ENCODE measurements around the gene PRIM2. TPM values are rescaled to one million over a fixed set of nuclear protein-coding genes. Genes with fewer than 3 reads are reported as not detected.
"Not testable (repeated sequence)": the region's sequence is repeated elsewhere in the genome, so short reads cannot be mapped to it uniquely, and the experiment has no call there.

The PRIM2 gene
- total and polyA plus RNA-seq, 9 donors, result 5.9 to 12.0 (median 9.8) TPM

DNA sequence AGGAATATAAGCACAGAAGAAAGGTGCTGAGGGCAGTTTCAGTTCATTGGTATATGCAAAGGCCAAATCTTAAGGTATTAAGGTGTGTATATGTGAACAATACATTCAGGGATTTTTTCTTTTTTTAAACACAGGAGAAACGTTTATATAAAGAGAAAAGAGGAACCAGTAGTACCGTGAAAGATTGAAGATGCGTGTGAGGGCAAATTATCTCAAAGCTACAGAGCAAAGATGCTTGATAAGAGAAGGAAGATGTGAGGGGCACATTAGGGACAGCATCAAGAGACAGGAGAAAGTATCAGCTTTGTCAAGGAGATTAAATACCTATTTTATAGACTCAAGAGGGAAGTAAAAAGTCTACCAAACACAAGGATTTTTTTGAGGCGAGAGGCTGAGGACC is 165.0 kb downstream of the PRIM2 start:
- H3K36me3 ChIP-seq; intact Hi-C loops (cut with DNase I); H3K4me1 ChIP-seq (ENCODE audit: insufficient read depth); H3K9me3 ChIP-seq; H3K4me3 ChIP-seq; DNase-seq; H3K27me3 ChIP-seq; H3K27ac ChIP-seq: not testable (repeated sequence)
- WGBS, 3 donors, result 92 to 95% (median 94%) methylated on average over 4 of the region's 4 CpGs

DNA sequence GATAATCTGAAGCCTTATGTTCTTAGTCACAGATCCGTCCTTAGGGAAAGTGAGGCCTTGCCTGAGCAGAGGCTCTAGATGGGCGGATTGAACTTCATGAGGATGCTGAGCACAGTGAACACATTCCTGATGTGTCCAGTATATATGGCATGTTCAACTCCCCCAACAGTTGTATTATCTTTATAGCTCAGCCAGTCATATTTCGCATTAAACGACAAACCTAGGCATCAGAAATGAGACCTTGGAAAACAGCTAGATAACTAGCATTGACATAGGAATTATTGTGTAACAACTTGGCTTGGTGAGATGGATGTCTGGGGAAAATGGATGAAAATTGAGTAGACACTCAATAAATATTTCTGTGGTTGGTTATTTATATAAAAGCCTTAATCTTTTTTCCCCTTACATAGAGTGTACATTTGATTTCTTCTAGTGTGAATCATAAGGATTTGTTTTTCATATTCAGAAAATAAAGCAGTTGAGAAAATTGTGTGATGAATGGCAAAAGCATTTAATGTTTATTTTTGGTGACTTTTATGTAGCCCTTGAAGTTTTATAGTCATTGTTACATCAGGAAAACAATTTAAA is 169.2 kb downstream of the PRIM2 start:
- H3K27ac ChIP-seq; H3K27me3 ChIP-seq; H3K4me3 ChIP-seq; H3K36me3 ChIP-seq; intact Hi-C loops (cut with DNase I); DNase-seq; H3K4me1 ChIP-seq (ENCODE audit: insufficient read depth); H3K9me3 ChIP-seq: not testable (repeated sequence)
- WGBS, 3 donors, result 68 to 82% (median 69%) methylated on average over 4 of the region's 4 CpGs

DNA sequence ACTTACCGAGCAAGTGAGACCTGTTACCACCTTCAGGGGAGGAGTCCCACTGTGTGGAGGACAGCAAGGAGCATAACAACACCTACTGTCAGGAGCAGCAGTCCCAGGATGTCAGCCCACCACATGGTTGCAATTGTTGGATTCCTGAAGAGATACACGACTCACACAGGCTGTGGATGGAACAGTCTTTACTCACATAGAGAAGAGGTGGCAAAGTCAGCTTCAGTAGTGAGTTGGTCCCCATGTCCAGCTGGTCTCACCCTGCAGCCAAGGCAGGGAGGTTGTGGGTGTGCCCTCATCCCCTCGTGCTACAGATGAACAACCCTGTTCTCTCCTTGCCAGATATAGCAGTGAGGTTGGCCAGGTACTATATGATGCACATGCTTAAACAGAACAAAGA is 171.1 kb downstream of the PRIM2 start:
- H3K9me3 ChIP-seq; H3K27ac ChIP-seq; H3K4me3 ChIP-seq; H3K27me3 ChIP-seq; intact Hi-C loops (cut with DNase I); H3K36me3 ChIP-seq; DNase-seq; H3K4me1 ChIP-seq (ENCODE audit: insufficient read depth): not testable (repeated sequence)
- WGBS, 3 donors, result 79 to 85% (median 85%) methylated on average over 3 of the region's 3 CpGs

GRCh38 chr6:57489887-57490286 is 172.5 kb downstream of the PRIM2 start:
- H3K4me1 ChIP-seq (ENCODE audit: insufficient read depth); intact Hi-C loops (cut with DNase I); H3K9me3 ChIP-seq; DNase-seq; H3K27ac ChIP-seq; H3K4me3 ChIP-seq; H3K36me3 ChIP-seq; H3K27me3 ChIP-seq: not testable (repeated sequence)

GRCh38 chr6:57491795-57492194 is 174.4 kb downstream of the PRIM2 start:
- DNase-seq; H3K36me3 ChIP-seq; H3K9me3 ChIP-seq; H3K27ac ChIP-seq; H3K4me1 ChIP-seq (ENCODE audit: insufficient read depth); intact Hi-C loops (cut with DNase I); H3K4me3 ChIP-seq; H3K27me3 ChIP-seq: not testable (repeated sequence)
- 87 to 98% (median 96%) methylated on average over 7 of the region's 7 CpGs for WGBS, 3 donors

DNA sequence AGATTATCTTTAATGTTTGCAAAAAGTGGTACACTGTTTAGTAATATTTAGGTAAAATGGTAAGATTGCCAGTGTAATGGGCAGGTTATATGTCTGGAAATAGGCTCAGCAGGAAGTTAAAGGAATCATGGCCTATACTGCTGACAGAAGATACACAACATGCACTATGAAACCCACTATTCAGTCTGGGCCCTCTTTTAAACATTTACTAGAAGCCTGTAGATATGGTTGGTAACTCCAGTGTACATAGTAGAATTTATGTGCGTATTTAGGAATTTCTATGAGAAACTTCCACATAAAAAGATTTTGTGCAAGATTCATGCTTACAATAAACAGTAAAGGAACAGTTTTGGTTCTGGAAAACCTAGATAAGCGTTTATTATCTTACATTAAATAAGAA is 178.8 kb downstream of the PRIM2 start:
- H3K9me3 ChIP-seq; H3K4me1 ChIP-seq (ENCODE audit: insufficient read depth); DNase-seq; H3K27ac ChIP-seq; H3K27me3 ChIP-seq; H3K36me3 ChIP-seq; intact Hi-C loops (cut with DNase I); H3K4me3 ChIP-seq: not testable (repeated sequence)
- 95 to 98% (median 95%) methylated on average over 2 of the region's 2 CpGs for WGBS, 3 donors

DNA sequence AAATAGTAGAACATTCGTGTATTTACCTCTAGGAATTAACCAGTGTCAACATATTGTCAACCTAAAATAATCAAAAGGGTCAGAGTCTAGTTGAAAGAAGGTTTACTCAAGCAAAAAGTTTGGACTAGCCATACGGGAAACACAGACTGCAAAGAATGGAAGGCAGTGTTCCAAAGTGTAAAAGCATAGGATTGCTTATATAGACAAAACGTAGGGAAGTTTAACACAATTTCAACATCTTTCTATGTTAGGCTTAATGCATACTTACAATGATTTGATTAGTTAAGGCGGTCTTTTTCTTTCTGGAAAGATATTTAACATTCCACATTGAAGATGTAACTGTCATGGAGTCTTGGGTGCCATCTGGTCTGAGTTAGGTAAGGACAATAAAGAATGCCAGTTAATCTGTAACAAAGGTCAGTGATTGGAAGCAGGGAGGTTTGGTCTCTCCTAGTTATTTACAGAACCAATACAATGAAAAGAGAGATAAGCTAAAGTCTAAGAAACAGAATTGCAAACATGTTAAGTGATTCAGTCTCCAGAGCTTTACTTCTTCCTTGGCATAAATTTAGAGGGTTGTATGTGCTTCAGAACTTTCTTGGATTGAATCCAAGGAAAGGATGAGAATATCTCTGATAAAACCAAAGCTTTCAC is 183.1 kb downstream of the PRIM2 start:
- H3K27ac ChIP-seq; H3K4me3 ChIP-seq; H3K36me3 ChIP-seq; H3K9me3 ChIP-seq; H3K4me1 ChIP-seq (ENCODE audit: insufficient read depth); DNase-seq; H3K27me3 ChIP-seq; intact Hi-C loops (cut with DNase I): not testable (repeated sequence)
- WGBS, 3 donors, result 75 to 80% (median 79%) methylated on average over 4 of the region's 4 CpGs

- not testable (repeated sequence) for DNase-seq
These were observed 185.0 kb downstream of the PRIM2 start for GRCh38 chr6:57502387-57502786.

DNA sequence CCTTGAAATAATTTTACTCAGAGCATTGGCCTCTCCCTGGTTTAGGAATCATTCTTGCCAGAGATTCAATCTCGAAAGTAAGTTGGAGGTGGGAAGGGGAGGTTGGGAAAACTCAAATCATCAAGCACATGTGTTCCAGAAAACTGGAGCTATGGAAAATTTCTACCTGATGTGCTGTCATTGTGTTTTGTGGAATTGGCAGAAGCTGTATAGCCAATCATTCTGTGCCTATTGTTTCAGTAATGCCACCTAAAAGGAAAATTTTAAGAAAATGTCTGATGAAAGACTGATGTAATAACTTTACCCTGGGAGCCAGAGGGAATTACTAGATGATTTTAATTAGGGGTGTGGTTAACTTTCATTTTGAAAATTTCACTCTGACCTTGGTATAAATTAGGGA is 187.8 kb downstream of the PRIM2 start:
- intact Hi-C loops (cut with DNase I); H3K9me3 ChIP-seq; H3K27ac ChIP-seq; H3K27me3 ChIP-seq; DNase-seq; H3K4me3 ChIP-seq; H3K4me1 ChIP-seq (ENCODE audit: insufficient read depth); H3K36me3 ChIP-seq: not testable (repeated sequence)
- WGBS, 3 donors, result 58 to 79% (median 73%) methylated on average over 1 of the region's 1 CpG

More at GRCh38 chr6:57502387-57502786, 185.0 kb downstream of the PRIM2 start:
- intact Hi-C loops (cut with DNase I); H3K36me3 ChIP-seq; H3K4me3 ChIP-seq; H3K27me3 ChIP-seq; H3K27ac ChIP-seq; H3K4me1 ChIP-seq (ENCODE audit: insufficient read depth); H3K9me3 ChIP-seq: not testable (repeated sequence)
- WGBS, 3 donors, result 96 to 98% (median 97%) methylated on average over 10 of the region's 10 CpGs

GRCh38 chr6:57510390-57510789 is 193.0 kb downstream of the PRIM2 start:
- DNase-seq; intact Hi-C loops (cut with DNase I); H3K27me3 ChIP-seq; H3K4me3 ChIP-seq; H3K9me3 ChIP-seq; H3K36me3 ChIP-seq; H3K4me1 ChIP-seq (ENCODE audit: insufficient read depth); H3K27ac ChIP-seq: not testable (repeated sequence)
- 88 to 93% (median 91%) methylated on average over 4 of the region's 4 CpGs for WGBS, 3 donors

- intact Hi-C loops (cut with DNase I); H3K27me3 ChIP-seq: not testable (repeated sequence)
- WGBS, 3 donors, result 90 to 100% (median 92%) methylated on average over 1 of the region's 1 CpG
These were observed 197.7 kb downstream of the PRIM2 start for GRCh38 chr6:57515171-57515570.

DNA sequence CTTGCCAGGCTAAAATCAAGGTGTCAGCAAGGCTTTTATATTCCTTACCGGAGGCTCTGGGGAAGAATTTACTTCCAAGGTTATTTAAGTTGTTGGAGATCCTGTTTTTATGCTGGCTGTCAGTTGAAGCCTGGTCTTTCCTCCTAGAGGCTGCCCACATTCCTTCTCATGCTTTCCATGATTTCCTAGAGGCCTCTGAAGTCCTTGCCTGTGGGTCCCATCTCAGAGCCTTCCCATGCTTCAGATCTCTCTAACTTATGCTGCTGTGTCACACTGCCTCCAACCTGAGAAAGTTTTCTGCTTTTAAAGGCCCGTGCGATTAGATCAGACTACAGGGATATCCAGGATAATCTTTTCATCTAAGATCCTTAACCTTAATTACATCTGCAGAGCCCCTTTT is 198.4 kb downstream of the PRIM2 start:
- H3K9me3 ChIP-seq; intact Hi-C loops (cut with DNase I); H3K36me3 ChIP-seq; H3K4me1 ChIP-seq (ENCODE audit: insufficient read depth); H3K27me3 ChIP-seq; H3K27ac ChIP-seq; DNase-seq; H3K4me3 ChIP-seq: not testable (repeated sequence)
- WGBS, 3 donors, result 74 to 90% (median 89%) methylated on average over 1 to 3 of the region's 3 CpGs

More at GRCh38 chr6:57515171-57515570, 197.7 kb downstream of the PRIM2 start:
- not testable (repeated sequence) for H3K4me3 ChIP-seq; H3K36me3 ChIP-seq; H3K4me1 ChIP-seq (ENCODE audit: insufficient read depth); DNase-seq; H3K27ac ChIP-seq; H3K9me3 ChIP-seq
